Epithelial cell of esophagus (primary cell): Measurements from ENCODE around the gene SKAP1.

Experiments
- DNase-seq: peaks from one replicate; pipeline ENCODE4 v3.0.0; 2010; ENCODE audit warnings: low read depth
- H3K4me3 ChIP-seq: 2 replicates; pipeline ENCODE4 v1.5.1; 2011; ENCODE audit warnings: mild to moderate bottlenecking, low read length, control low read depth
- CTCF ChIP-seq: IDR thresholded peaks from 2 replicates; pipeline ENCODE4 v1.5.1; 2011; ENCODE audit warnings: low read depth, mild to moderate bottlenecking, low read length, control low read depth, inconsistent platforms; ENCODE audit not compliant: insufficient read depth; ENCODE audit errors: missing control alignments

SKAP1 gene

DNA sequence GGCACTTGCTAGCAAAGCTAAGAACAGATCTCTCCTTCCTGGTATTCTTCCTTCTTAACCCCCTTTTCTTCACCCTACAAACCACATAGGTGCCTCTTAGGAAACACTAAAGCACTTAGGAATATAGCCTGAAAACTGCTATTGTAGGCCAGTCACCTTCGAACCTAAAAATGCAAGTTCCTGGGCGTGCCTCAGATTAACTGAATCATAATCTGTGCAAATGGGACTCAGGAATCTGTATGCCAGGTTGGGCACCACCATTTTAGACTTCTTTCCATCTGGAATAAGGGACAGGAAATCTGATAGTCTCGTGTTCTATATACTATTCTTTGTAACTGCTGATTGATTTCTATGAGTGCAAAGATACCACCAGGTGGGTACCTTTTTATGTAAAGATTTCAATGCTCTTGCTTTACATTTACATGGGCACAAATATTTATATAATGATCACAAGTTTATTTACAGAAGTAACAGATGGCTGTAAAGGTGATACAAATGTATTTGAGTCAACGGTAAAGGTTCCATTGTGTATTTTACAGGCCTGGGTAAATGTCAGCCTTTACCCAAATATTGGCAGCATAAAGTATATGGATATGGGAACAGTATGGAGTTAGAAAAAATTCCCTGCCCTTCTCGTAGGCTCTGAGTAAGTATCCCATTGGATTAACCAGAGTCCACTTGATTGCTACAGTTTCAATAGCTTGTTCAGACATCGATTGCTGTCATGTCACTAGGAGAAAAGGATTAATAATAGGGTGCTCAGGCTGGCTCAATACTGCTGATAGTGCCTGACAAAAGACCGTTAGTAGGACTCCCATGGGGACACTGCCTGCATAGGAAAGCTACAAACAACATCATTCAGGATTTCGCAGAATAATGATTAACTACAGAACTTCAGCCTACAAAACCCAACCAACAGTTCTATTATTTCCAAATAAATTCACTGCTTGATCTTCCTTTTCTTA lies 197.7 kb downstream of the SKAP1 start:
- DNase-seq = no peak
- no peak for TF ChIP-seq CTCF
- H3K4me3 ChIP-seq = no peak overlapping the region

GRCh38 chr17:48229936-48230335 lies 200.1 kb downstream of the SKAP1 start:
- DNase-seq = no peak
- no peak for TF ChIP-seq CTCF

GRCh38 chr17:48228720-48229119 lies 201.3 kb downstream of the SKAP1 start:
- TF ChIP-seq CTCF = no peak

More at GRCh38 chr17:48229936-48230335, 200.1 kb downstream of the SKAP1 start:
- H3K4me3 ChIP-seq = no peak overlapping the region

GRCh38 chr17:48225725-48226567 lies 204.1 kb downstream of the SKAP1 start:
- TF ChIP-seq CTCF = no peak
- H3K4me3 ChIP-seq = no peak overlapping the region
- DNase-seq = no peak

More at GRCh38 chr17:48228720-48229119, 201.3 kb downstream of the SKAP1 start:
- DNase-seq = no peak
- H3K4me3 ChIP-seq = no peak overlapping the region

GRCh38 chr17:48223945-48224344 lies 206.1 kb downstream of the SKAP1 start:
- TF ChIP-seq CTCF = no peak
- DNase-seq = no peak
- no peak overlapping the region for H3K4me3 ChIP-seq

DNA sequence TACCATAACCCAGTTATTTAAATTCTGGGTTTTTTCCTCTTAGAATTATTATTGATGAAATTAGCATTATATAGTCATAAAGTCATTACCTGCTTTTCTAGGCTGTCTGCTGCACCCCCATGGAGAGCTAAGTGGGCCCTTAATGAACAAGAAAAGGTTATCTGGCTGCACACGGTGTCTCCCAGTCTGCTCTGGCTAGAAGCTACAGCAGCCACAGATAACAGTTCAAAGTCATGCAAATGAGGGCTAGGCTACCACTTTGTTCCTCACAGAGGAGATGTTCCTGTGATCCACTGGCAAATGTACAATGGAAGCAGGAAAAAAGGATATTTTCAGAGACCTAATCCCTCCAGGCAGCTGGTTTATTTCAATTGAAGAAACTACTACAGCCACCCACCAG lies 210.4 kb downstream of the SKAP1 start:
- no peak for TF ChIP-seq CTCF
- no peak overlapping the region for H3K4me3 ChIP-seq
- no peak for DNase-seq
